Activated CD8-positive, alpha-beta T cell treated with anti-CD3 and anti-CD28 coated beads for 36 hours (primary cell): ENCODE results near the gene FMNL2. TPM values are rescaled to one million over a fixed set of nuclear protein-coding genes. Genes with fewer than 3 reads are reported as not detected.

ENCODE experiments used
- ATAC-seq: fragments of 200-7000 bp; cut with Tn5 transposase; one replicate; pipeline ENCODE4 v1.10.0; 2021; ENCODE audit warnings: mild to moderate bottlenecking, moderate library complexity
- CTCF ChIA-PET: fragments of 350-600 bp; sonication (Branson Sonifier 250); formaldehyde crosslinking; loops from one replicate; lab custom pipeline; 2021; ENCODE audit warnings: antibody characterized with exemption; lab: Charles Lee
- POLR2A ChIA-PET: fragments of 350-600 bp; sonication (Branson Sonifier 250); formaldehyde crosslinking; loops from one replicate; lab custom pipeline; 2021; ENCODE audit warnings: antibody characterized with exemption; lab: Charles Lee
- DNase-seq: peaks from one replicate; pipeline ENCODE4 v3.0.0-alpha.2; 2020
- H3K27ac Mint-ChIP-seq: one replicate; pipeline ENCODE4 v1.8.0; 2021; ENCODE audit warnings: mild to moderate bottlenecking, mixed read lengths
- H3K27me3 Mint-ChIP-seq: one replicate; pipeline ENCODE4 v1.8.0; 2021; ENCODE audit warnings: mixed read lengths
- H3K36me3 Mint-ChIP-seq: one replicate; pipeline ENCODE4 v1.8.0; 2021; ENCODE audit warnings: low read depth, mixed read lengths
- H3K4me1 Mint-ChIP-seq: one replicate; pipeline ENCODE4 v1.8.0; 2021; ENCODE audit warnings: low read depth, mixed read lengths
- H3K4me3 Mint-ChIP-seq: one replicate; pipeline ENCODE4 v1.8.0; 2021; ENCODE audit warnings: mild to moderate bottlenecking, moderate library complexity, mixed read lengths
- H3K9me3 Mint-ChIP-seq: one replicate; pipeline ENCODE4 v1.8.0; 2021; ENCODE audit warnings: mixed read lengths
- intact Hi-C: fragments of 100-400 bp; cut with micrococcal nuclease; formaldehyde crosslinking; loops from one replicate; pipeline ENCODE4 v1.10.0; 2022
- total RNA-seq, 2 experiments: library from RNA; stranded (reverse); gene quantifications; one replicate each; pipeline ENCODE4 v1.2.3, GENCODE V29; 2021
- TF ChIP-seq, protein P1 (sequence below): fragments of 200-600 bp; IDR thresholded peaks from one replicate; pipeline ENCODE4 v1.8.0; 2022; ENCODE audit warnings: antibody characterized with exemption, mild to moderate bottlenecking

Gene FMNL2
- total RNA-seq, 2 experiments from 2014 or later, result 1.1 TPM

- H3K4me1 Mint-ChIP-seq, result peaks cover 4% of the 10 kb centered on the region
- no peaks in the 10 kb centered on the region for H3K36me3 Mint-ChIP-seq
- no peak overlapping the region for H3K4me3 Mint-ChIP-seq
- no peak overlapping the region for H3K27ac Mint-ChIP-seq
- no peak for DNase-seq
- no peak for ATAC-seq
- H3K27me3 Mint-ChIP-seq, result peaks cover 7% of the 10 kb centered on the region
- intact Hi-C loops, result no loop called here
- no peaks in the 10 kb centered on the region for H3K9me3 Mint-ChIP-seq
- POLR2A ChIA-PET, result no interaction called here
- CTCF ChIA-PET, result no interaction called here
- TF ChIP-seq, protein P1, sequence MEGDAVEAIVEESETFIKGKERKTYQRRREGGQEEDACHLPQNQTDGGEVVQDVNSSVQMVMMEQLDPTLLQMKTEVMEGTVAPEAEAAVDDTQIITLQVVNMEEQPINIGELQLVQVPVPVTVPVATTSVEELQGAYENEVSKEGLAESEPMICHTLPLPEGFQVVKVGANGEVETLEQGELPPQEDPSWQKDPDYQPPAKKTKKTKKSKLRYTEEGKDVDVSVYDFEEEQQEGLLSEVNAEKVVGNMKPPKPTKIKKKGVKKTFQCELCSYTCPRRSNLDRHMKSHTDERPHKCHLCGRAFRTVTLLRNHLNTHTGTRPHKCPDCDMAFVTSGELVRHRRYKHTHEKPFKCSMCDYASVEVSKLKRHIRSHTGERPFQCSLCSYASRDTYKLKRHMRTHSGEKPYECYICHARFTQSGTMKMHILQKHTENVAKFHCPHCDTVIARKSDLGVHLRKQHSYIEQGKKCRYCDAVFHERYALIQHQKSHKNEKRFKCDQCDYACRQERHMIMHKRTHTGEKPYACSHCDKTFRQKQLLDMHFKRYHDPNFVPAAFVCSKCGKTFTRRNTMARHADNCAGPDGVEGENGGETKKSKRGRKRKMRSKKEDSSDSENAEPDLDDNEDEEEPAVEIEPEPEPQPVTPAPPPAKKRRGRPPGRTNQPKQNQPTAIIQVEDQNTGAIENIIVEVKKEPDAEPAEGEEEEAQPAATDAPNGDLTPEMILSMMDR, result no peak
Measured at GRCh38 chr2:152465541-152465940, 130.6 kb downstream of the FMNL2 start.

DNA sequence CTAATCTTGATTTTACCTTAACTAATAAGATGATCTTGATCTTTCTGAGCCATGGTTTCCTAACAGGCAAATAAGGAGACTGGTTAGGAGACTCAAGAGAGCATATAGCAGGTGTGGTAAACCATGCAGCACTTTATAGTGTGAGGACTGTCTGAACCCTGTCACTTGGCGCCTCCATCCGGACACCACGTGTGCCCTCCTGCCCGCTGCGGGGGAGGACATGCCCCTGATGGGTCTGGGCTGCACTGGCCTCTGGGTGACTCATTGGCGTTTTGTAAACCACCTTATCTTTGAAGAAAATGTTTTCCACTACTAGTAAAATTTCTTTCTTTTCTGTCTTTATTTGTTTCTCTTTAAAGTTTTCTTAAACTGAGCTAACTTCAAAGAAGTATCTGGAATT lies 131.1 kb downstream of the FMNL2 start:
- CTCF ChIA-PET, result no interaction called here
- intact Hi-C loops, result no loop called here

DNA sequence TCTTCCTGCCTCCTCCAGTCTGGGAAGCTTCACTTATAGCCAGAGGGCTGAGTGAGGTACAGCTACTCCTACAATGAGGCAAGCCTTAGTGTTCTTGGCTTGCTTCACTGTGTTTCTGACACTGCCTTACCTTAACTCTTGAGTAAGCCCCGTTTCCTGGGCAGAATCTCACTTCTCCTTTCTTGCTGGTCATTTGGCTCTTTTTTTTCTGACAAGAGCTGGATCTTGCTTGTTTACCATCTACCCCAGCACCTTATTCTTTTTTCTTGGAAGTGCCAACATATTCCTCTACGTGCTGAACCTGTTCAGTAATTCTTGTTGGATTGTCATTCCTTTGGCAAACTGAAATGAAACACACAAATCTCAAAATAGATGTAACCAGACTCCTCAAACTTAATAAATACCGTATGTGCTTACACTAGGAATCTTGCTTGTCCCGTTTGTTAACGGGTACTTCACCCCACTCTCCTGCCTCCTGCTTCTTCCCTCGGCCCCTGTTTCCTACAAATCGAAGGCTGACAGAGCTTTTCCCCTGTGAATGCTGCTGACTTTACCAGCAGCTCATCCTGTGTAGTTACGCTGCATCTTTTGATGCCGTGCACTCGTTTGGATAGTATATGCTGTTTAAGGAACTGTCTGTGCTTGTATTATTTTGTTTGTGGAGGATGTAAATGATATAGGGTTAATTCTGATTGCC lies 132.2 kb downstream of the FMNL2 start:
- TF ChIP-seq, protein P1, result no peak
- H3K27me3 Mint-ChIP-seq, result peaks cover 5% of the 10 kb centered on the region
- no peak overlapping the region for H3K4me3 Mint-ChIP-seq
- DNase-seq (no peak), ATAC-seq (no peak)
- intact Hi-C loops, result no loop called here
- H3K4me1 Mint-ChIP-seq, result peaks cover 4% of the 10 kb centered on the region
- H3K9me3 Mint-ChIP-seq, result no peaks in the 10 kb centered on the region
- POLR2A ChIA-PET, result interaction anchor here (0.6 kb wide), 1 partner anchor 1038 kb away, joined by 3 read pairs; no protein-coding TSS in a partner anchor
- H3K36me3 Mint-ChIP-seq, result no peaks in the 10 kb centered on the region
- CTCF ChIA-PET, result interaction anchor here (1.2 to 1.3 kb wide), 2 partner anchors 11 to 169 kb away, joined by 3 read pairs; no protein-coding TSS in a partner anchor
- no peak overlapping the region for H3K27ac Mint-ChIP-seq

More for the DNA sequence above, 131.1 kb downstream of the FMNL2 start:
- no peak for DNase-seq
- peaks cover 5% of the 10 kb centered on the region for H3K27me3 Mint-ChIP-seq
- H3K9me3 Mint-ChIP-seq, result no peaks in the 10 kb centered on the region
- POLR2A ChIA-PET, result no interaction called here
- peaks cover 4% of the 10 kb centered on the region for H3K4me1 Mint-ChIP-seq
- TF ChIP-seq, protein P1, result no peak
- ATAC-seq, result no peak
- no peaks in the 10 kb centered on the region for H3K36me3 Mint-ChIP-seq
- no peak overlapping the region for H3K27ac Mint-ChIP-seq
- no peak overlapping the region for H3K4me3 Mint-ChIP-seq

GRCh38 chr2:152467677-152468410 lies 132.9 kb downstream of the FMNL2 start:
- Mint-ChIP-seq H3K27me3 (peaks cover 5% of the 10 kb centered on the region), H3K9me3 (no peaks in the 10 kb centered on the region), H3K27ac (no peak overlapping the region)

More at GRCh38 chr2:152467677-152468410, 132.9 kb downstream of the FMNL2 start:
- intact Hi-C loops, result no loop called here
- ATAC-seq, result no peak
- ChIA-PET POLR2A (interaction anchor here (0.6 kb wide), 2 partner anchors 178 to 1037 kb away, joined by 3 read pairs; no protein-coding TSS in a partner anchor), CTCF (interaction anchor here (1.2 to 1.3 kb wide), 2 partner anchors 12 to 168 kb away, joined by 3 read pairs; no protein-coding TSS in a partner anchor)
- TF ChIP-seq, protein P1, result no peak
- Mint-ChIP-seq H3K4me1 (peaks cover 4% of the 10 kb centered on the region), H3K36me3 (no peaks in the 10 kb centered on the region), H3K4me3 (no peak overlapping the region)
- DNase-seq, result no peak
